Tibial nerve (tissue), 4 donors: Measurements from ENCODE around the gene PCDHA12.

ENCODE experiments used
- CTCF ChIP-seq, 5 experiments: fragments of 200-600 bp in 3 of 5; fragments of 450-650 bp in 2 of 5; sonication (generic) in 3 of 5; IDR thresholded peaks; one replicate each; pipeline ENCODE4 v1.5.1; 2016 to 2019; ENCODE audit warnings: antibody characterized with exemption in 5 of 5, mild to moderate bottlenecking in 3 of 5, moderate library complexity in 2 of 5
- EP300 ChIP-seq, 2 donors: sonication (generic); formaldehyde crosslinking; IDR thresholded peaks; one replicate each; pipeline ENCODE4 v1.6.1; 2017; ENCODE audit warnings: antibody characterized with exemption in 2 of 2, mild to moderate bottlenecking in 1 of 2
- POLR2A ChIP-seq, 2 donors: fragments of 450-650 bp; IDR thresholded peaks; one replicate each; pipeline ENCODE4 v1.6.1; 2017; ENCODE audit warnings: antibody characterized with exemption in 2 of 2, mild to moderate bottlenecking in 2 of 2, moderate library complexity in 2 of 2

DNA sequence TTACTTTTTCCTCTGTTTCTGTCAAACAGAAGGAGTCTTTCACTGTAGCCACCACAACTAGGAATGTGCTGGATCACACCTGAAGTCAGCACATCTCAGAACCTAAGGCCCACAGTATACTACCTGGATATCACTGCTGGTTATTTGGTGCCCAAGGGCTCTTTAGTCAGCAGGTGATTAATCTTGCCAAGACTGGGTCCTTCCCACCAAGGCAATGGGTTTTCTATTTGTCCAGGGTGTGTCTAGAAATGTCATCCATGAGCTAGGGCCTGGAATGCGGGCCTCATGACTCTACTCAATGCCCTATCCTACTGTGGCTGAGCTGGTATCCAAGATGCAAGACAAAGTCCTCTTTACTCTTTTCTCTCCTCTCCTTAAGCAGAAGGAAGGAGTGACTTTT is 41.2 kb downstream of the PCDHA12 start:
- TF ChIP-seq CTCF (IDR thresholded peaks at IDR 0.05) (no peak), POLR2A (IDR thresholded peaks at IDR 0.05) (no peak), EP300 (IDR thresholded peaks at IDR 0.05) (no peak)
